HG02798 (cell line): ENCODE data around the gene PIBF1.
"Not testable (repeated sequence)": the region's sequence is repeated elsewhere in the genome, so short reads cannot be mapped to it uniquely, and the experiment has no call there.

ENCODE experiments used
- ATAC-seq: cut with Tn5 transposase; IDR thresholded peaks from one replicate; pipeline ENCODE4 v1.9.1; 2021; ENCODE audit warnings: mild to moderate bottlenecking; ENCODE audit not compliant: unreplicated experiment, poor library complexity

The PIBF1 gene, protein sequence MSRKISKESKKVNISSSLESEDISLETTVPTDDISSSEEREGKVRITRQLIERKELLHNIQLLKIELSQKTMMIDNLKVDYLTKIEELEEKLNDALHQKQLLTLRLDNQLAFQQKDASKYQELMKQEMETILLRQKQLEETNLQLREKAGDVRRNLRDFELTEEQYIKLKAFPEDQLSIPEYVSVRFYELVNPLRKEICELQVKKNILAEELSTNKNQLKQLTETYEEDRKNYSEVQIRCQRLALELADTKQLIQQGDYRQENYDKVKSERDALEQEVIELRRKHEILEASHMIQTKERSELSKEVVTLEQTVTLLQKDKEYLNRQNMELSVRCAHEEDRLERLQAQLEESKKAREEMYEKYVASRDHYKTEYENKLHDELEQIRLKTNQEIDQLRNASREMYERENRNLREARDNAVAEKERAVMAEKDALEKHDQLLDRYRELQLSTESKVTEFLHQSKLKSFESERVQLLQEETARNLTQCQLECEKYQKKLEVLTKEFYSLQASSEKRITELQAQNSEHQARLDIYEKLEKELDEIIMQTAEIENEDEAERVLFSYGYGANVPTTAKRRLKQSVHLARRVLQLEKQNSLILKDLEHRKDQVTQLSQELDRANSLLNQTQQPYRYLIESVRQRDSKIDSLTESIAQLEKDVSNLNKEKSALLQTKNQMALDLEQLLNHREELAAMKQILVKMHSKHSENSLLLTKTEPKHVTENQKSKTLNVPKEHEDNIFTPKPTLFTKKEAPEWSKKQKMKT

DNA sequence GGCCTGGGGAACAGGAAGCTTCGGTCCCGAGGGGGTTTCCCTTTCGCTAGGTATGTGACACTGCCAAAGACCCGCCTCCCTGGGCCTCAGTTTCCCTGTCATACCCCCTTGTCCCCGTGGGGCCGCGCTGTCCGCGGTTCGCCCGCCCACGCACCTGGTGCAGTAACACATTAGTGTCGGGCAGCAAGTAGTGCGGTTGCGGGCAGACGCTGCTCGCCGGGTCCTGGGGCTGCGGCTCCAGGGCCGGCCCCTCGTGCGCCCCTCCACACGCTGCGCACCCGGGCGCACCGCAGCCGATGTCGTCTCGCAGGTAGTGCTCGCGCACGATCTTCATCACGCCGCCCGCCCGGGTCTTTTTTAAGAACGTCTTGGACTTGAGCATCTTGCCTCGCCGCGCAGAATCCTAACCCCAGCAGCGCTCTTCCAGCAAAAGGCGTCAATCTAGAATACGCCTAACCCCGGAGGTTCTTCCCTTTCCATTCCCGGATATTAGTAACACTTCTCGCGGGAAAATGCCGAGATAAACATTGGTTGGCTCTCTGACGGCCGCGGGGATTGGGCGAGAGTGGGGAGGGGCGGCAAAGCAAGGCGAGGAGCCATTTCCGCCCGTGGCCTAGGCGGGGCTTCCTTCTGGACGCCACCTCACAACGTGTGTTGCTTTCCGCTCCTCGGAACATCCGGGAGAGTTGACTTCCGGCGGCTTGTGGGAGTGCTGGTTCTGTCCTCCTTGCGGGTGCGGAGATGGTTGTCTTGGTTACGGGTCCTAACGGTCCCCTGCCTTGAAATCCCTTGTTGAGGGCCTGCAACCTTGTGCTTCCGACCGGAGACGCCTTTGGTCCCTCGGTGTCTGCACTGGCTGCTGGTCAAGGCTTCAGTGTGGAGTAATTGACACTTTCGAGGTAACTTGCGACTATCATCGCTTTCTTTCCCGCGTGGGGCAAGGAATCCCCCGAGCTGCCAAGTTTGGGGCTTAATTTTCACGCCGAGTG, at the start of gene PIBF1, which contains the start of gene DIS3:
Gene PIBF1 (plus strand): TSS at position 683 of the 989 bp plus-strand sequence. CDS start 1,337 bp downstream, outside the sequence.
Gene DIS3 (minus strand): TSS at position 450 of the 989 bp plus-strand sequence. CDS start 68 bp downstream, at position 382.
- peak; percentile 99 for ATAC-seq

DNA sequence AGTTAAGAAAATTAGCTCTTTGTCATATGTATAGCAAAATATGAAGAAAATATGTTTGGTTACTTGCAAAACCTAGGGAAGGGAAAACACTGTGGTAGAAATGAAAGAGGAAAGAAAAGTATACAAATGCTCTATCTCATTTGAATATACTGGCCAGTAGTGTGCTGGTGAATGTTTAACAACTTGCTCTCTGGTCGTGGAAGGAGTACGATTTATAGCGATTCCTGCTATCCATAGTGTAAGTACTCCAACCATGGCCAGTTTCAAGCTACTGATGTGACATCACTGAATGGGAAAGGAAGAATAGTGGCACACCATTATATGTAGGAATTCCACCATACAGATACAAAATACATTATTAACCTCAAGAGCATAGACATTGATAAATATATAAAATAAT, 44.9 kb upstream of the PIBF1 start:
- ATAC-seq: no peak

DNA sequence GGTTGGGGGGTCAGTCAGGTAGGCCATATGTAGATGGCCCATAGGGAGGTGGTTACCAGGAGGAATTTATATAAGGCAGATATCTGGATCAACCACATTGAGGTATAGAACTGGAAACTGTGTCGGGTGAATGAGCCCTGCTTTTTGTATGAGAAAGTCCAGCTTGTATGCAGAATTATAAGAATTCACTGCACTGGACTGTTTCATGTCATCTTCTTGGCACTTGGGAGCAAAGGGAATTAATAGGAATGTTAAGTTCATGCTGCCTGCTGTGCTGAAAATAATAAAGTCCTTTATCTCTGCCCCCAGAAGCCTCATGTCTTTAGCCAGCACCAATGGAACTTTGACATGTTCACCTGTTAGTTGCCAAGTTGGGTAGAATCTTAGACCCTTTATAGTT, 41.9 kb upstream of the PIBF1 start:
- ATAC-seq: no peak

DNA sequence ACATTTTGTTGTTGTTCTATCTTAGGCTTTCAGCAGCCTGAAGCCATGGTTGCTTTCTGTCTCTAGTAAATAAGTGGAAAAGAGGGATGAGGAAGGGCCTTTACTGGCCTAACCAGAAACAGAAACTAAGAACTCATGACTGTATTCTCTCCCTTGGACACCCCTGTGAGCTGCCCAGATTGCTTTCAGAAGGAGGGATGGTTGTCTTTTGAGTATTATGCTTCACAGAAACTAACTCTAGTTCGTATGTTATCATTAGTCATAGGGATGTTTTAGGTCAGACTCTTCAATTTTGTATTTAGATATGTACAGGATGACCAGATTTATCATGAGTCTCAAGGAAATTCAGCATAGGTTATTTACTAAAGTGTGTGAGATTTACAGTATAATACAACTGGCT, 36.7 kb upstream of the PIBF1 start:
- peak; percentile 43 for ATAC-seq

DNA sequence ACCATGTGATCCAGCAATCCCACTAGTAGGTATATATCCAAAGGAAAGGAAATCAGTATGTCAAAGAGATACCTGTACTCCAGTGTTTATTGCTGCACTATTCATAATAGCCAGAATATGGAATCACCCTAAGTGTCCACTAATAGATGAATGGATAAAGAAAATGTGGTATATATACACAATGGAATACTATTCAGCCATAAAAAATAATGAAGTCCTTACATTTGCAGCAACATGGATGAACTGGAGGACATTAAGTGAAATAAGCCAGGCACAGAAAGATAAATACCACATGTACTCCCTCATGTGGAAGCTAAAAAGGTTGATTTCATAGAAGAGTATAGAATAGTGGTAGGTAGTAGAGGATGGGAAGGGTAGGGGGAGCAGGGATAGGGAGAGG, 30.7 kb upstream of the PIBF1 start:
- no peak for ATAC-seq

DNA sequence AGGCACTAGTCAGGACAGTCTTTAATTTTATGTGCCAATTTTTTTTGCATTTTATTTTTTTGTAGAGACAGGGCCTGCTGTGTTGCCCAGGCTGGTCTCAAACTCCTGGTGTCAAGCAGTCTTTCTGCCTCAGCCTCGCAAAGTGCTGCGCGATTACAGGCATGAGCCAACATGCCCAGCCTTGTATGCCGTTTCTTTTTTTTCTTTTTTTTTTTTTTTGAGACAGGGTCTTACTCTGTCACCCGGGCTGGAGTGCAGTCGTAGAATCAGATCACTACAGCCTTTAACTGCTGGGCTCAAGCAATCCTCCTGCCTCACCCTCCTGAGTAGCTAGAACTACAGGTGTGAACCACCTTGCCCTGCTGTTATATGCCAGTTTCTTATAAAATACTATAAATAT, 27.8 kb upstream of the PIBF1 start:
- ATAC-seq: no peak

DNA sequence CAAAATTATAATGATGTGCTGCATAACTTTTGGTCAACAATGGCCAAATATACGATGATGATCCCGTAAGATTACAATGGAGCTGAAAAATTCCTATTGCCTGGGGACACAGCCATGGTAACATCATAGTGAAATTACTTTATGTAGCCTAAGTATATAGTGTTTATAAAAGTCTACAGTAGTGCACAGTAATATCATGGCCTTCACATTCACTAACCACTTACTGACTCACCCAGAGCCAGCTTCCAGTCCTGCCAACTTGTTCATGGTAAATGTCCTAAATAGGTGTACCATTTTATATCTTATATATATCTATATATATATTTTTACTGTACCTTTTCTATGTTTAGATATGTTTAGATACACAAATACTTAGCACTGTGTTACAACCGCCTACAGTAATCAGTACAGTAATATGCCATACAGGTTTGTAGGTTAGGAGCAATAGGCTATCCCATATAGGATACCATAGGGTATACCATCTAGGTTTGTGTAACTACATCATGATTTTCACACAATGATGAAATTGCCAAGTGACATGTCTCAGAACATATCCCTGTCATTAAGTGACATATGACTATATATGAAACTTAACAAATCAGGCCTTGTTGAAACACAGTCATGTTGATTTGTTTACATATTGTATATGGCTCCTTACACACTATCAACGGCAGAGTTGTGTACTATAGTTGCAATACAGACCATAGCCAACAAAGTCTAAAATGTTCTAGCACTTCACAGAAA, 24.0 kb upstream of the PIBF1 start:
- no peak for ATAC-seq

DNA sequence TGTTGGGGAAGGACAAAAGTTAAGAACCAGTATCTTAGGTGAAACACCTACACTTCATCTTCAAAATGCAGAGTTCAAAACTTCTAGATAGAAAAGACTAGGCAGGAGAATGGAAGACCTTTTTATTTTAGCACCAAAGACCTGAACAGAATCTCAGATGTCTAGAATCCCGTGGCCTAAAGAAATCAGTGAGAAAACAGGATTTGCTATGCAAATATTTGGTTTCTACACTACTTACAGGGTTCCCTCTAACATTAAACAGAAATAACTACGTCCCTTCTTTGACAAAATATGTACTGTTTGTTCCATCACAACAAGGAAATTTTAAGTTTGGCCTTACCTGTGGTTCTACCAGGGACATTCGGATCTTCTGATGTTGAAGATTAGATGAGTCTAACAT, 21.7 kb upstream of the PIBF1 start:
- ATAC-seq: peak; percentile 46

DNA sequence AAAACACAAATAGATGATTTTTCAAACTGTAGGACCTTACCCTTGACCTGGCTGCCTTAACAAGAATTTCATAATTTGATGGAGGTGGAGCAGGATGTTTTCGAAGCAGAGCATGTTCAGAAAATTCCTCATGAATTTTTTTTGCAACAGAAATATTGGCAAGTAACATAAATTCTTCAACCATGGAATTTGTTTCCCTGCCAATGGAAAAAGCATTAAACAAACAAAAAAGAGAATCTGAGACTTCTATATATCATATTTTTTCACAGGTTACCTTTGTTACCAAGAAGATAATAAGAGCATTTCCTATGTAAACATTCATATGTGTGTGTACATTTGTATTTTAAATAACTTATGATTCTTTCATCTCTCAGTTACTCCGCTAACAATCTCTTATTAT, 18.5 kb upstream of the PIBF1 start:
- ATAC-seq: no peak

DNA sequence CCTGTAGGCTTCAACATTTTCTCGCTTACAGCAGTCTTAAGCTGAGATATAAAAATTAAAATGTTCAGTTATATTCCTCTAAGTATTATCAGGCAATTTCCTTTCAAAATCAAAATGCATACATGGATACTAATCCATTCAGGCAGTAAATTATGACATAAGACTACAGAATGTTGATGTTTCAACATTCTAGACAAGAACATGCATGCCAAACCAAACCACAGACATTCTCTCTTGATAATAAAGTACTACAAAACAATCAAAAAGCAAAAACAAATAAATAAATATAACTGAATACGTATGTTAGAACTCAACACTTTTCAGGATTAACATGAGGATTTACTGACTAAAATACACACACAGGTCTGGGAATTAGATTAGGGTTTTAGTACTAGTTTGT, 7.9 kb upstream of the PIBF1 start:
- ATAC-seq: no peak

DNA sequence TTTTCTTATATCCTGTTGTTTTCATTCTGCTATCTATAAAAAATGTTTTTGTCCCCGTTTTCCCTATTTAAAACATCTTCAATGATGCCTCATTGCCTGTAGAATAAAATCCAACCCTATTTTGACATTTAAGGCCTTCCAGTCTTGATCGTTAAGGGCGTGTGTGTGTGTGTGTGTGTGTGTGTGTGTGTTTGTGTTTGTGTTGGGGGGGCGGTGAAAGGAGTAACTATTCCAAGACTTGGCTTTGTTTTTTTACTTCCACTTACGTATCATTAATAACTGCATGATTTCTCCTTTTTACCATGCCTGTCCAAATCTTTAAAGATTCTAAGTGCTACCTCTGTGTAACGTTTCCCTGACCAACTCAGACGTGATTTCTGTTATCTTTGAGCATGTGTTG, 784 bp downstream of the PIBF1 start:
- no peak for ATAC-seq

DNA sequence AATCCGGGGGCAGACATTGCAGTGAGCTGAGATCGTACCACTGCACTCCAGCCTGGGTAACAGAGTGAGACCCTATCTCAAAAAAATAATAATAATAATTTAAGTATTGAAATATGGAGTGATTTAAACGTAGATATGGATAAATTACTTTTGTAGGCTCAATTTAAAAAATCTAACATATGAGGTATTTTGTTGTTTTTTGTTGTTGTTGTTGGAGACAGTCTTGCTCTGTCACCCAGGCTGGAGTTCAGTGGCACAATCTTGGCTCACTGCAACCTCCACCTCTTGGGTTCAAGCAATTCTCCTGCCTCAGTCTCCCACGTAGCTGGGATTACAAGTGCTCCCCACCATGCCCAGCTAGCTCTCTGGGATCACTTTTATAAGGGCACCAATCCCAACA, 2.7 kb downstream of the PIBF1 start:
- ATAC-seq: not testable (repeated sequence)

DNA sequence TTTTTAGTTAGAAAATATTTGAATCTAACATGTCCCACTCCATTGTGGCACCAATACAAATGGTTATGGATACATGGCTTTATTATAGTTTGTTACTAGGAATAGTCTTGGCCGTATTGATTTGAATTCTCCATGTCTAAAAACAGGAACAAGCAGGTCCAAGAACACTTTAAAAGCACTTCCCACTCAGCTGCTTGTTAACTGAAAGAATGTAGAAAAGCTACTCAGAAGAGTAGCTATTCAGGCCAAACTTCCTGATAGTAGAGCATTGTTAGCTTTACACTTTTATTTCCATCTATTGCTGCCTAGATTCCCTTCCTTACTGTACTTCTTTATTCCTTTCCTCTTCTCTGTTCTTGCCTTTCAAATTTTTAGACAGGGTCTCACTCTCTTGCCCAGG, 6.9 kb downstream of the PIBF1 start:
- no peak for ATAC-seq

DNA sequence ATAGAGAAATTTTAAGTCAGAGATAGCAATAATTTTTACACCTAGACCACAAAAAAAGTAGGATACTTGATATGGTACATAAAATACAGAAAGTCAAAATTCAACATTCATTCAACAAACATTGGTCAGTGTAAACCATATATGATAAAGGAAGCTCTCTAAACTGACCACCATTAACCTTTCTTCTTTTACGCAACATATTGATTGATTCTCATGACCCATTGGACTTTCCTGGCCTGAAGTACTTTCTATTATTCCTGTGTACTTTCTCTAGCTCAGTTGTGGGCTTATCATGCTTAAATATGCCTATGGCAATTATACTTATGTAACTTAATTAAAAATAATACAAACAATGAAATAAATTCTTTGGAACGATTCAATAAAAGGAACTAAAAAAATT, 10.7 kb downstream of the PIBF1 start:
- no peak for ATAC-seq

DNA sequence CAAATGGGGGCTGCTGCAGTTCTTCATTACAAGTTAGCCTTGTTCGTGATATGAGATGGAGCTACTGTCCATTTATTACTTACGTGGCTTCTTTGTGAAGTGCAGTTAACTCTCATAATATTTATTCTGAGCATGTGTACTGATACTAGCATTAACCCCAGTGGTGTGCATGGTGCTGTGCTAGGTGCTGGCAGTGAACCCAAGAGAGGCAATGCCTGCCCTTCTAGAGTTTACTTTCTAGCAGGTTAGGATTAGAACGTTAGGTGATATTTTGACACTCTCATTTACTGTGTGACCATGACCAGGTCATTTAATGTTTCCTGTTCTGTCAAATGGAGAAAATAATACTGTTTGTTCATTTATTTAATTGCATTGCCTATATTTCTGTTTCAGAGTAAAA, 16.9 kb downstream of the PIBF1 start:
- ATAC-seq: no peak

DNA sequence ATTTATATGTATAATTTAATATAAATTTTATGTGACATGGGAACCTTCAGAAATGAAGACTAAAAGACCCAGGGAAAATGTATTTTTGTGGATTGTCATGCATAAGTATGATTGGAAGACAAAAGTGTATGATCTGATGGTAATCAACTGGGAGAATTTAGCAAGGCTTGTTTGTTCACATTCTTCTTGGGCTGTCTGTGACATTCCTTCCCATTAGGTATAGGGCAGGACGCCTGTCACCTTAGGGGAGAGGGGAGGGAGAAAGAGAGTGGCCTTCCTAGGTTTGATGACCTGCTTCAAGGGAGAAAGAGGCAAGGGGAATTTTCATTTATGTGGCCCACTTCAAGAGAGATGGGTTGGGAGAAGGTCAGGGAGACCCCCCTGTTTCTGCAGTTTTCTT, 22.4 kb downstream of the PIBF1 start:
- ATAC-seq: no peak

DNA sequence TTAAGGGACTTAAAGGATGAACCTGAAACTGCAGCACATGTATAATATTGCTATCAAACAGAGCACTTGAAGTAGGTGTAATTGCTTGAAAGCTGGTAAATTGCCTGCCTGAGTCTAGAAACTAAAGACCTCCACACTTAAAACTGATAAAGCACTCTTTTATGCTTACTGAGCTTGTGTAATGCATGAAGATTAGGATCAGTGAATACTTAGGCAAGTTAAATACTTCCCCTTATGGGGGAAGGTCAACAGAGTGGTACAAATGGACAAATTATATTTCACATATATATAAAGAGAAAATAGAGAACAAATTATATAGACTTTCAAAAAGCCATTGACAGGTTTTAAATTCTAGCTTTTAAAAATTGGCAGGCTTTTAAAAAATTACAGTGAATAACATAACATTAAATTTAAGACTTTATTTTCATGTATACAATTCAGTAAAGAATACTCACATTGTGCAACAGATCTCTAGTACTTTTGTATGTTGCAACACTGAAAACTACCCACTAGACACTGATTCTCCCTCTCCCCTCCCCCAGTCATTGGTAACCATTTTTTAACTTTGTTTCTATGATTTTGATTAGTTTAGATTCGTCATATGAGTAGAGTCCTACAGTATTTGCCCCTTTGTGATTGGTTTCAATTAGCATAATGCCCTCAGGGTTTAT, 23.9 kb downstream of the PIBF1 start:
- ATAC-seq: no peak

DNA sequence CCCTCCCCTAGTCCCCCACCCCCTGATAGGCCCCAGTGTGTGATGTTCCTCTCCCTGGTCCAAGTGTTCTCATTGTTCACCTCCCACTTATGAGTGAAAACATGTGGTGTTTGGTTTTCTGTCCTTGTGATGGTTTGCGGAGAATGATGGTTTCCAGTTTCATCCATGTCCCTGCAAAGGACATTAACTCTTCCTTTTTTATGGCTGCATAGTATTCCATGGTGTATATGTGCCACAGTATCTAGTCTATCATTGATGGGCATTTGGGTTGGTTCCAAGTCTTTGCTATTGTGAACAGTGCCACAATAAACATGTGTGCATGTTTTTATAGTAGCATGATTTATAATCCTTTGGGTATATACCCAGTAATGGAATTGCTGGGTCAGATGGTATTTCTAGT, 24.6 kb downstream of the PIBF1 start:
- ATAC-seq: not testable (repeated sequence)

DNA sequence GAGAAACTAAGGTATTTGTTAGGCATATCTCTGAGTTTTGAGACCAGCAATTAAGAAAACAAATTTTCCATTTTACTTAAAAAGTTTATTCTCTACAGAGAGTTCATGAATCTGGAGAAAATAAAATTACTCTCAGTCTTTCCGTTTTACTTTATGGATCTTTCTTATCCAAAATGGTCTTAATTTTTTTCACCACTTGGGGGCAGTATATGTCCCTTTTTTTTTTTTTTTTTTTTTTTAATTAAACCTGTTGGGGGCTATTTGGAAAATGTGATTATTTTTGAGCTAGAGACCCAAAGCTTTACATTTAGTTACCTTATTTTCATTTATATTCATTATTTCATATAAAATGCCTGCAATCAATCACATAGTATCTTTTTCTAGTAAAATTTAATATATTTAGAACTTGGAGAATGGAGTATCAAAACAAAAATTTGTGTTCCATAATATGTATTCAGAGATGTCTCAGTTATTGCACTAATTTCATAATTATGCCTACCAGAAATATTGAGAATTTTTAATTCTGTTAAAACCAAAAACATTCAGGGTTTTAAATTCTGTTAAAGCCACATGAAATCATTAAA, 27.1 kb downstream of the PIBF1 start:
- no peak for ATAC-seq
